Vagina (tissue), 2 donors: ENCODE data around the gene MAML3.

Source experiments
- POLR2A ChIP-seq, 2 donors: fragments of 450-650 bp; IDR thresholded peaks; one replicate each; pipeline ENCODE4 v1.6.1; 2017; ENCODE audit warnings: antibody characterized with exemption in 2 of 2, mild to moderate bottlenecking in 2 of 2, moderate library complexity in 2 of 2
- POLR2AphosphoS5 ChIP-seq, 2 donors: sonication (generic); formaldehyde crosslinking; IDR thresholded peaks; one replicate each; pipeline ENCODE4 v1.9.0; 2017; ENCODE audit warnings: antibody characterized with exemption in 2 of 2, mild to moderate bottlenecking in 2 of 2, low read depth in 1 of 2; ENCODE audit not compliant: insufficient read depth in 1 of 2
- TF ChIP-seq, protein P1 (sequence below), 3 experiments: fragments of 450-650 bp in 2 of 3; fragments of 200-600 bp in 1 of 3; sonication (generic) in 1 of 3; IDR thresholded peaks; one replicate each; pipeline ENCODE4 v1.5.1; 2017 to 2019; ENCODE audit warnings: antibody characterized with exemption in 3 of 3, mild to moderate bottlenecking in 2 of 3, moderate library complexity in 2 of 3

DNA sequence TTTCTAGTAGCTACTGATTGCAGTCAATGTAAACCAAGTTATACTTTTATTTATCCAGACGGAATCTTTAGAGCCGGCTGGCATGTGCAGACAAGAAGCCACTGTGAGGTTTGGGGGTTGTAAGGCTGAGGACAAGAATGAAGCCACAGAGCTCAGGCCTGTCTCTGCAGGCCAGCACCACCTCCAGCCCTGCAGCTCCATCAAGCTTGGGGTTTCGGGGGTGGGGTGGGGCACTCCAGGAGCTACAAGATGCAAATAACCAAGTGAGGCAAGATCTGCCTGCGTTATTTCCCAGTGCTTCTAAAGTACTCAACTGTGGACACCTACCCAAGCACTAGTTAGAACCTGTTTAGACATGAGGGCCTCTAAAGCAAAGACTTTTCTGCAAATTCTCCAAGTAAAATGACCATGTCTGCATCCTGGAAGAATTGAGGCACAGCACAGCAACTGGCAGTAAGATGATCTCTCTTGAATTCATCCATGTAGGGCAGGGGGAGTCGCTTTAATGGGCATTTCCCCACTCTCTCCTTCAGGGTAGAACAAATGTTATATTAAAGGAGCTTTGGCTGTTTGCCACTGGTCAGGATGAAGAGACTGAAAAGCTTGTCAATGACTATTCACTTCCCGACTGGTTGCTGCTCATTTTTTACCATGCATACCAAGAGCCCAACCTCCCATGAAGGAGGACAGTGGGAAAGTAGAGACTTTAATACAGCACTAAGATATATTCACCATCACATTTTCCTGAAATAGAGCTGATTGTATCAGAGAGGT, 265.8 kb downstream of the MAML3 start:
- TF ChIP-seq, protein P1, sequence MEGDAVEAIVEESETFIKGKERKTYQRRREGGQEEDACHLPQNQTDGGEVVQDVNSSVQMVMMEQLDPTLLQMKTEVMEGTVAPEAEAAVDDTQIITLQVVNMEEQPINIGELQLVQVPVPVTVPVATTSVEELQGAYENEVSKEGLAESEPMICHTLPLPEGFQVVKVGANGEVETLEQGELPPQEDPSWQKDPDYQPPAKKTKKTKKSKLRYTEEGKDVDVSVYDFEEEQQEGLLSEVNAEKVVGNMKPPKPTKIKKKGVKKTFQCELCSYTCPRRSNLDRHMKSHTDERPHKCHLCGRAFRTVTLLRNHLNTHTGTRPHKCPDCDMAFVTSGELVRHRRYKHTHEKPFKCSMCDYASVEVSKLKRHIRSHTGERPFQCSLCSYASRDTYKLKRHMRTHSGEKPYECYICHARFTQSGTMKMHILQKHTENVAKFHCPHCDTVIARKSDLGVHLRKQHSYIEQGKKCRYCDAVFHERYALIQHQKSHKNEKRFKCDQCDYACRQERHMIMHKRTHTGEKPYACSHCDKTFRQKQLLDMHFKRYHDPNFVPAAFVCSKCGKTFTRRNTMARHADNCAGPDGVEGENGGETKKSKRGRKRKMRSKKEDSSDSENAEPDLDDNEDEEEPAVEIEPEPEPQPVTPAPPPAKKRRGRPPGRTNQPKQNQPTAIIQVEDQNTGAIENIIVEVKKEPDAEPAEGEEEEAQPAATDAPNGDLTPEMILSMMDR (IDR thresholded peaks at IDR 0.05), result no peak
- TF ChIP-seq POLR2A (IDR thresholded peaks at IDR 0.05) (no peak), POLR2AphosphoS5 (IDR thresholded peaks at IDR 0.05; ENCODE audit: insufficient read depth in 1 of 2, low read depth in 1 of 2) (no peak)
